NCI-H128 (cell line): Measurements from ENCODE around the gene GALNT9.
"Not testable (repeated sequence)": the region's sequence is repeated elsewhere in the genome, so short reads cannot be mapped to it uniquely, and the experiment has no call there.

Experiments
- DNase-seq: peaks from one replicate; lab custom pipeline; 2025; ENCODE audit not compliant: unreplicated experiment; lab: John Stamatoyannopoulos, UW

The GALNT9 gene

DNA sequence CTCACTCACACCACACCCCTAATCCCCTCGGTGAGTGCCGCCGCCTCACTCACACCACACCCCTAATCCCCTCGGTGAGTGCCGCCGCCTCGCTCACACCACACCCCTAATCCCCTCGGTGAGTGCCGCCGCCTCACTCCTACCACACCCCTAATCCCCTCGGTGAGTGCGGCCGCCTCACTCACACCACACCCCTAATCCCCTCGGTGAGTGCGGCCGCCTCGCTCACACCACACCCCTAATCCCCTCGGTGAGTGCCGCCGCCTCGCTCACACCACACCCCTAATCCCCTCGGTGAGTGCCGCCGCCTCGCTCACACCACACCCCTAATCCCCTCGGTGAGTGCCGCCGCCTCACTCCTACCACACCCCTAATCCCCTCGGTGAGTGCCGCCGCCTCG is 179.9 kb downstream of the GALNT9 start:
- DNase-seq = not testable (repeated sequence)

DNA sequence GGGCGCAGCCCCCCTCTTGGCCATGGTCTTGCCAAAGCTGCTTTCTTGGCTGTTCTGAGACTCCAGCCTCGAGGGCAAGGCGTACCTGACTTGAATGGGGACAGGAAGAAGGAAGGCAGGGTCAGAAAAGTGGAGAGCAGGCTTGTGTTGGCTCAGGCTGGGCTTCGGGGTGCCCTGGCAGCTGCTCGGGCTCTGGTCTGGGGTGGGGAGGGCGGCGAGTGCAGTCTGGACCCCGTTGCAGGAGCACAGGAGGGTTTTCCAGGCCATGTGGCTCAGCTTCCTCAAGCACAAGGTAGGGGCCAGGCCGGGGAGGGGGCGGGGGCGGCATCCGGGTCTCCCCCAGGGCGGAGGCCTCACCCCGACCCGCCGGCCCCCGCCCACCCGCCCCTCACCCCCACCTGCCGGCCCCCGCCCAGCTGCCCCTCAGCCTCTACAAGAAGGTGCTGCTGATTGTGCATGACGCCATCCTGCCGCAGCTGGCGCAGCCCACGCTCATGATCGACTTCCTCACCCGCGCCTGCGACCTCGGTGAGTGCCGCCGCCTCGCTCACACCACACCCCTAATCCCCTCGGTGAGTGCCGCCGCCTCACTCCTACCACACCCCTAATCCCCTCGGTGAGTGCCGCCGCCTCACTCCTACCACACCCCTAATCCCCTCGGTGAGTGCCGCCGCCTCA is 180.9 kb downstream of the GALNT9 start:
- DNase-seq = no peak

GRCh38 chr12:132147423-132148367 is 181.7 kb downstream of the GALNT9 start:
- no peak for DNase-seq

DNA sequence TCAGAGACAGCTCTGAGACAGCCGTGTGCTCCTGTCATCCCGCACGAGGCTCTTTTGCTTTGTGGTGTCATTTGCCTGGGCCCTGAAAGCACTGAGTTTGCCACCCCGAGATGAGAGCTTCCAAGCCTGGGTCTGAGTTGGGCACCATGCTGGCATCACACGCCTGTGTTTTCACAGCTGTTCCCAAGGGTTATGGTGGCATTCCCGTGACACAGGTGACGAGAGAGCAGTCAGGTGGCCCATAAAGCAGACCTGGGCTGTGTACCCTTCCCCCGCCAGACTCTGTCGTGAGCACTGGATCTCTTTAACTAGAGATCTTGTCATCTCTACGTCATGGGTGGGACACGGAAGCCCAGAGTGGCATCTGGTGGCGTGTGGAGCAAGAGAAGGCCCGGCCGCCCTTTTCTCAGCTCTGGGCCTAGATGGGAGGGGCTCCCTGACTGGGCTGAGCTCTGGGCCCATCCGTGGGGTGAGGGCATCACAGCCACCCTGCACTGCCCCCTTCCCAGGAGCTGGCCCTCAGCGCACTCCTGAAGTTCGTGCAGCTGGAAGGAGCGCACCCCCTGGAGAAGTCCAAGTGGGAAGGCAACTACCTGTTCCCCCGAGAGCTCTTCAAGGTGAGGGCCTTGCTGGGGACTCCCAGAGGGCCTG is 182.5 kb downstream of the GALNT9 start:
- DNase-seq = no peak
